ENCODE results near the gene EPHB2. TPM values are rescaled to one million over a fixed set of nuclear protein-coding genes. Genes with fewer than 3 reads are reported as not detected.

The EPHB2 gene
- total and polyA plus RNA-seq, 2 of the 8 experiments (the other 6 are each of a cell fraction or from before 2014, with no cell fraction given) = 15.8 to 17.2 TPM

DNA sequence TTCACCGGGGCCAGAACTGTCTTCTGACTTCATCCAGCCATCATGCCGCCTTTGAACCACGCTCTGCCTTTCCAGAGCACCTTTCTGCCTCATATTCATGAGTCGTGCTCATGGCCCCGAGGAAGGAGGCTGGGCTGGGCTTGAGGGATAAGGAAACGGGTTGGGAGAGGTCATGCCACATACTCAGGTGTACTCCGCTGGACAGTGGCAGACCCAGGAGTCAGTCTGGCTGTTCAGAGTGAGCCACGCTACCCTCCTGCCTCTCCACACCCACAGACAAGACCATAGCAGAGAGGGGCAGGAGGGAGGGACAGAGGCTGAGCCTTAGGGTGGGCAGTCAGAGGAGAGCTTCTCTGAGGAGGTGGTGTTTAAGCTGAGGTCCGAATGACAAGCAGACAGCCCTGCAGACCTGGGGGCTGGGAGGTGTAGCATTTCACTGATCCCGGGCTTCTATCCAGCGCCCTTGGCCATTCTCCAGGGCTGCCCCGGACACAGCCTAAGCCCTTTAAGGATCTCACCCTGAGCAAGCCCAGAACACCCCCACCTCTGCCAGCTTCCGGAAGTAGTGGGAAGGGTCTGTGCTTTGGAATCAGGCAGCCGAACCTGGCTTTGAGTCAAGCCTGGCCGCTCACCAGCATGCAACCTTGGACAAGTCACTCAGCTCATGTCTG is 159.7 kb downstream of the EPHB2 start (continued):
- TF ChIP-seq, protein P1, sequence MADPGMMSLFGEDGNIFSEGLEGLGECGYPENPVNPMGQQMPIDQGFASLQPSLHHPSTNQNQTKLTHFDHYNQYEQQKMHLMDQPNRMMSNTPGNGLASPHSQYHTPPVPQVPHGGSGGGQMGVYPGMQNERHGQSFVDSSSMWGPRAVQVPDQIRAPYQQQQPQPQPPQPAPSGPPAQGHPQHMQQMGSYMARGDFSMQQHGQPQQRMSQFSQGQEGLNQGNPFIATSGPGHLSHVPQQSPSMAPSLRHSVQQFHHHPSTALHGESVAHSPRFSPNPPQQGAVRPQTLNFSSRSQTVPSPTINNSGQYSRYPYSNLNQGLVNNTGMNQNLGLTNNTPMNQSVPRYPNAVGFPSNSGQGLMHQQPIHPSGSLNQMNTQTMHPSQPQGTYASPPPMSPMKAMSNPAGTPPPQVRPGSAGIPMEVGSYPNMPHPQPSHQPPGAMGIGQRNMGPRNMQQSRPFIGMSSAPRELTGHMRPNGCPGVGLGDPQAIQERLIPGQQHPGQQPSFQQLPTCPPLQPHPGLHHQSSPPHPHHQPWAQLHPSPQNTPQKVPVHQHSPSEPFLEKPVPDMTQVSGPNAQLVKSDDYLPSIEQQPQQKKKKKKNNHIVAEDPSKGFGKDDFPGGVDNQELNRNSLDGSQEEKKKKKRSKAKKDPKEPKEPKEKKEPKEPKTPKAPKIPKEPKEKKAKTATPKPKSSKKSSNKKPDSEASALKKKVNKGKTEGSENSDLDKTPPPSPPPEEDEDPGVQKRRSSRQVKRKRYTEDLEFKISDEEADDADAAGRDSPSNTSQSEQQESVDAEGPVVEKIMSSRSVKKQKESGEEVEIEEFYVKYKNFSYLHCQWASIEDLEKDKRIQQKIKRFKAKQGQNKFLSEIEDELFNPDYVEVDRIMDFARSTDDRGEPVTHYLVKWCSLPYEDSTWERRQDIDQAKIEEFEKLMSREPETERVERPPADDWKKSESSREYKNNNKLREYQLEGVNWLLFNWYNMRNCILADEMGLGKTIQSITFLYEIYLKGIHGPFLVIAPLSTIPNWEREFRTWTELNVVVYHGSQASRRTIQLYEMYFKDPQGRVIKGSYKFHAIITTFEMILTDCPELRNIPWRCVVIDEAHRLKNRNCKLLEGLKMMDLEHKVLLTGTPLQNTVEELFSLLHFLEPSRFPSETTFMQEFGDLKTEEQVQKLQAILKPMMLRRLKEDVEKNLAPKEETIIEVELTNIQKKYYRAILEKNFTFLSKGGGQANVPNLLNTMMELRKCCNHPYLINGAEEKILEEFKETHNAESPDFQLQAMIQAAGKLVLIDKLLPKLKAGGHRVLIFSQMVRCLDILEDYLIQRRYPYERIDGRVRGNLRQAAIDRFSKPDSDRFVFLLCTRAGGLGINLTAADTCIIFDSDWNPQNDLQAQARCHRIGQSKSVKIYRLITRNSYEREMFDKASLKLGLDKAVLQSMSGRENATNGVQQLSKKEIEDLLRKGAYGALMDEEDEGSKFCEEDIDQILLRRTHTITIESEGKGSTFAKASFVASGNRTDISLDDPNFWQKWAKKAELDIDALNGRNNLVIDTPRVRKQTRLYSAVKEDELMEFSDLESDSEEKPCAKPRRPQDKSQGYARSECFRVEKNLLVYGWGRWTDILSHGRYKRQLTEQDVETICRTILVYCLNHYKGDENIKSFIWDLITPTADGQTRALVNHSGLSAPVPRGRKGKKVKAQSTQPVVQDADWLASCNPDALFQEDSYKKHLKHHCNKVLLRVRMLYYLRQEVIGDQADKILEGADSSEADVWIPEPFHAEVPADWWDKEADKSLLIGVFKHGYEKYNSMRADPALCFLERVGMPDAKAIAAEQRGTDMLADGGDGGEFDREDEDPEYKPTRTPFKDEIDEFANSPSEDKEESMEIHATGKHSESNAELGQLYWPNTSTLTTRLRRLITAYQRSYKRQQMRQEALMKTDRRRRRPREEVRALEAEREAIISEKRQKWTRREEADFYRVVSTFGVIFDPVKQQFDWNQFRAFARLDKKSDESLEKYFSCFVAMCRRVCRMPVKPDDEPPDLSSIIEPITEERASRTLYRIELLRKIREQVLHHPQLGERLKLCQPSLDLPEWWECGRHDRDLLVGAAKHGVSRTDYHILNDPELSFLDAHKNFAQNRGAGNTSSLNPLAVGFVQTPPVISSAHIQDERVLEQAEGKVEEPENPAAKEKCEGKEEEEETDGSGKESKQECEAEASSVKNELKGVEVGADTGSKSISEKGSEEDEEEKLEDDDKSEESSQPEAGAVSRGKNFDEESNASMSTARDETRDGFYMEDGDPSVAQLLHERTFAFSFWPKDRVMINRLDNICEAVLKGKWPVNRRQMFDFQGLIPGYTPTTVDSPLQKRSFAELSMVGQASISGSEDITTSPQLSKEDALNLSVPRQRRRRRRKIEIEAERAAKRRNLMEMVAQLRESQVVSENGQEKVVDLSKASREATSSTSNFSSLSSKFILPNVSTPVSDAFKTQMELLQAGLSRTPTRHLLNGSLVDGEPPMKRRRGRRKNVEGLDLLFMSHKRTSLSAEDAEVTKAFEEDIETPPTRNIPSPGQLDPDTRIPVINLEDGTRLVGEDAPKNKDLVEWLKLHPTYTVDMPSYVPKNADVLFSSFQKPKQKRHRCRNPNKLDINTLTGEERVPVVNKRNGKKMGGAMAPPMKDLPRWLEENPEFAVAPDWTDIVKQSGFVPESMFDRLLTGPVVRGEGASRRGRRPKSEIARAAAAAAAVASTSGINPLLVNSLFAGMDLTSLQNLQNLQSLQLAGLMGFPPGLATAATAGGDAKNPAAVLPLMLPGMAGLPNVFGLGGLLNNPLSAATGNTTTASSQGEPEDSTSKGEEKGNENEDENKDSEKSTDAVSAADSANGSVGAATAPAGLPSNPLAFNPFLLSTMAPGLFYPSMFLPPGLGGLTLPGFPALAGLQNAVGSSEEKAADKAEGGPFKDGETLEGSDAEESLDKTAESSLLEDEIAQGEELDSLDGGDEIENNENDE (IDR thresholded peaks at IDR 0.05; ENCODE audit: insufficient replicate concordance, low read length) = no peak
- no peak for TF ChIP-seq SIN3A (conservative IDR thresholded peaks at IDR 0.05 in 1 of 2, IDR thresholded peaks at IDR 0.05 in 1 of 2; ENCODE audit: low read depth in 1 of 2, low read length in 2 of 2)
